K562 (cell line): ENCODE measurements around the gene DPH5. TPM values are rescaled to one million over a fixed set of nuclear protein-coding genes. Genes with fewer than 3 reads are reported as not detected.
A peak's percentile ranks its signal among the peaks of the same experiment; 100 is the strongest.

Experiments
- ATAC-seq: fragments of 200-7000 bp; cut with Tn5 transposase; 3 replicates; pipeline ENCODE4 v1.9.1; 2020; ENCODE audit warnings: moderate library complexity
- BruUV-seq: library from RNA; stranded (reverse); fragments of 400-500 nt; replicated peaks from 2 replicates; lab custom pipeline; 2021; lab: Mats Ljungman, UMichigan
- CTCF ChIA-PET: fragments of 300-600 bp; formaldehyde crosslinking; extraction: SDS; loops from one replicate; lab custom pipeline; 2021; ENCODE audit warnings: low intra/inter-chr PET ratio; lab: Yijun Ruan, JAX
- POLR2A ChIA-PET: fragments of 300-600, 350-650 bp; sonication (Branson Sonifier 250); formaldehyde crosslinking; extraction: SDS; loops from one replicate; lab custom pipeline; 2021; ENCODE audit warnings: antibody characterized with exemption, inconsistent platforms; lab: Yijun Ruan, JAX
- DNase-seq, 4 experiments: peaks; one replicate each; pipeline versions ENCODE4 v3.0.0 to v3.0.0-alpha.2; 2011 to 2018; ENCODE audit warnings: low spot score in 3 of 4, mixed read lengths in 3 of 4; ENCODE audit errors: extremely low read depth in 1 of 4
- FAIRE-seq: peaks from 2 replicates; lab custom pipeline; 2011; peaks lifted over from hg19 to GRCh38; lab: Jason Lieb, UNC
- H2AFZ ChIP-seq: 2 replicates; pipeline ENCODE4 v1.6.0; 2011; ENCODE audit warnings: low read depth, low read length, control low read depth, inconsistent platforms
- H3K27ac ChIP-seq: fragments of 200-600 bp; 3 replicates; pipeline ENCODE4 v1.8.0; 2011; ENCODE audit warnings: low read depth, mild to moderate bottlenecking, control low read depth, inconsistent platforms, low read length, moderate library complexity, mixed read lengths; ENCODE audit errors: extremely low read depth
- H3K27me3 ChIP-seq, 2 experiments: fragments of 300-600 bp in 1 of 2; 2 replicates in 1 of 2; 3 replicates in 1 of 2; pipeline versions ENCODE4 v1.6.0 to v1.8.0; 2011; ENCODE audit warnings: inconsistent platforms in 2 of 2, low read length in 2 of 2, mild to moderate bottlenecking in 1 of 2, mixed read lengths in 1 of 2, moderate library complexity in 1 of 2; ENCODE audit not compliant: control insufficient read depth in 2 of 2, insufficient read depth in 2 of 2
- H3K36me3 ChIP-seq: fragments of 300-600 bp; 3 replicates; pipeline ENCODE4 v1.8.0; 2011; ENCODE audit warnings: mild to moderate bottlenecking, low read length, inconsistent platforms; ENCODE audit not compliant: control insufficient read depth, insufficient read depth
- H3K4me1 ChIP-seq, 2 experiments: fragments of 200-600 bp in 1 of 2; replicated peaks in 1 of 2; 2 replicates in 1 of 2; 3 replicates in 1 of 2; pipeline versions ENCODE4 v1.5.1 to v1.8.0; 2011; ENCODE audit warnings: inconsistent platforms in 2 of 2, low read length in 2 of 2, mild to moderate bottlenecking in 1 of 2, mixed read lengths in 1 of 2, moderate library complexity in 1 of 2; ENCODE audit not compliant: control insufficient read depth in 2 of 2, insufficient read depth in 2 of 2
- H3K4me2 ChIP-seq: 2 replicates; pipeline ENCODE4 v1.6.1; 2011; ENCODE audit warnings: low read length, control low read depth, inconsistent platforms, mixed read lengths; ENCODE audit not compliant: insufficient read depth
- H3K4me3 ChIP-seq: fragments of 200-600 bp; sonication (generic), shearing (Covaris generic); 2 replicates; pipeline ENCODE4 v1.5.1; 2016; ENCODE audit warnings: control low read depth, inconsistent platforms
- H3K79me2 ChIP-seq: fragments of 200-600 bp; 3 replicates; pipeline ENCODE4 v1.8.0; 2011; ENCODE audit warnings: low read length, inconsistent platforms; ENCODE audit not compliant: control insufficient read depth, insufficient read depth
- H3K9ac ChIP-seq, 2 experiments: 2 replicates each; pipeline versions ENCODE4 v1.6.0 to v1.6.1; 2011; ENCODE audit warnings: low read depth in 2 of 2, low read length in 2 of 2, control low read depth in 1 of 2, inconsistent platforms in 1 of 2, mild to moderate bottlenecking in 1 of 2, mixed read lengths in 1 of 2; ENCODE audit not compliant: insufficient read depth in 1 of 2
- H3K9me1 ChIP-seq: one replicate; pipeline ENCODE4 v1.6.0; 2011; ENCODE audit warnings: inconsistent platforms, mild to moderate bottlenecking, low read length, moderate library complexity; ENCODE audit not compliant: control insufficient read depth, insufficient read depth
- H3K9me3 ChIP-seq: replicated peaks from 2 replicates; pipeline ENCODE4 v1.5.1; 2011; ENCODE audit warnings: low read depth, low read length, inconsistent platforms; ENCODE audit not compliant: control insufficient read depth, insufficient read depth
- H4K20me1 ChIP-seq: replicated peaks from 2 replicates; pipeline ENCODE4 v1.6.1; 2011; ENCODE audit warnings: low read length, inconsistent platforms, mixed read lengths; ENCODE audit not compliant: control insufficient read depth, insufficient read depth
- BCL6 ChIP-seq: fragments of 250-450 bp; sonication (Bioruptor Pico); IDR thresholded peaks from 2 replicates; pipeline ENCODE4 v1.4.0; 2020
- BRCA1 ChIP-seq, 2 experiments: fragments of 450-650 bp in 1 of 2; sonication (generic) in 1 of 2; formaldehyde crosslinking in 1 of 2; IDR thresholded peaks; 2 replicates each; pipeline versions ENCODE4 v1.5.0 to v1.6.1; 2017 to 2020; ENCODE audit warnings: mild to moderate bottlenecking in 1 of 2, missing genetic modification reagents in 1 of 2
- CBX3 ChIP-seq, 2 experiments: IDR thresholded peaks; 1 replicate in 1 of 2; 2 replicates in 1 of 2; pipeline ENCODE4 v1.6.1; 2012; ENCODE audit warnings: inconsistent platforms in 2 of 2, low read length in 2 of 2, borderline replicate concordance in 1 of 2, control low read depth in 1 of 2
- FOS ChIP-seq: IDR thresholded peaks from 3 replicates; pipeline ENCODE4 v1.6.1; 2011; ENCODE audit not compliant: insufficient read length; ENCODE audit errors: extremely low read depth
- HDAC1 ChIP-seq, 2 experiments: fragments of 450-650 bp; IDR thresholded peaks; 2 replicates each; pipeline ENCODE4 v1.6.1; 2016 to 2017; ENCODE audit warnings: inconsistent platforms in 1 of 2, mild to moderate bottlenecking in 1 of 2, moderate library complexity in 1 of 2
- ILF3 ChIP-seq: fragments of 450-650 bp; IDR thresholded peaks from 2 replicates; pipeline ENCODE4 v1.6.1; 2018; ENCODE audit warnings: antibody characterized with exemption, mild to moderate bottlenecking, moderate library complexity, borderline replicate concordance
- MYBL2 ChIP-seq, 2 experiments: fragments of 450-650 bp in 1 of 2; sonication (generic) in 1 of 2; formaldehyde crosslinking in 1 of 2; IDR thresholded peaks; 2 replicates each; pipeline versions ENCODE4 v1.6.1 to v1.8.1; 2017 to 2022; ENCODE audit warnings: borderline replicate concordance in 1 of 2, inconsistent platforms in 1 of 2, low read depth in 1 of 2, mild to moderate bottlenecking in 1 of 2, missing genetic modification reagents in 1 of 2, moderate library complexity in 1 of 2
- NCOA2 ChIP-seq, 2 experiments: fragments of 450-650 bp; IDR thresholded peaks; 2 replicates each; pipeline ENCODE4 v1.6.1; 2018; ENCODE audit warnings: mild to moderate bottlenecking in 2 of 2, moderate library complexity in 1 of 2; ENCODE audit not compliant: partially characterized antibody in 2 of 2
- POU5F1 ChIP-seq: fragments of 150-350 bp; IDR thresholded peaks from 2 replicates; pipeline ENCODE4 v1.6.1; 2014; ENCODE audit warnings: borderline replicate concordance, low read length, low read depth, mild to moderate bottlenecking; ENCODE audit not compliant: partially characterized antibody
- SMAD3 ChIP-seq: fragments of 450-650 bp; formaldehyde crosslinking; conservative IDR thresholded peaks from 2 replicates; pipeline ENCODE4 v1.4.0; 2020; ENCODE audit warnings: mild to moderate bottlenecking
- SRSF1 ChIP-seq: fragments of 200-400 bp; formaldehyde crosslinking; IDR thresholded peaks from 2 replicates; pipeline ENCODE4 v1.6.1; 2017; ENCODE audit warnings: mild to moderate bottlenecking, low read depth, low read length, moderate library complexity
- TAF7 ChIP-seq: fragments of 450-650 bp; IDR thresholded peaks from 2 replicates; pipeline ENCODE4 v1.6.1; 2016; ENCODE audit warnings: missing genetic modification characterization, missing compliant biosample characterization
- THRAP3 ChIP-seq: fragments of 450-650 bp; IDR thresholded peaks from 2 replicates; pipeline ENCODE4 v1.6.1; 2016; ENCODE audit warnings: mild to moderate bottlenecking, inconsistent platforms, borderline replicate concordance
- ZNF347 ChIP-seq: fragments of 450-650 bp; formaldehyde crosslinking; IDR thresholded peaks from 2 replicates; pipeline ENCODE4 v1.4.0; 2020; ENCODE audit warnings: low read depth, mild to moderate bottlenecking, moderate library complexity
- WGBS: fragments of 100-300 bp; shearing (Covaris generic); methylation state at CpG from one replicate; pipeline ENCODE4 v1.1.6; 2016; ENCODE audit warnings: low coverage, mixed read lengths; ENCODE audit not compliant: insufficient coverage; ENCODE audit errors: missing lambda C conversion rate; 5-methylcytosine and 5-hydroxymethylcytosine counted together
- in situ Hi-C: fragments of 300-500 bp; cut with MboI; formaldehyde crosslinking; loops from 4 replicates; pipeline ENCODE4 v1.15.0; 2018; ENCODE audit warnings: inconsistent platforms, mixed read lengths
- intact Hi-C: fragments of 100-400 bp; cut with micrococcal nuclease; formaldehyde crosslinking; loops from 2 replicates; pipeline ENCODE4 v1.14.2; 2022
- polyA plus RNA-seq, 8 experiments: library from polyadenylated mRNA; depleted of rRNA in 4 of 8; stranded (reverse) in 5 of 8; unstranded in 3 of 8; fragments of >200 nt; fragmentation: Nextera tagmentation in 2 of 8; fragmentation: Illumina TruSeq in 1 of 8; extraction: Ambion mirVana in 2 of 8; extraction: Trizol in 1 of 8; gene quantifications; 2 replicates each; pipeline versions ENCODE4 v1.2.1 to v1.2.3, GENCODE V29; 2011 to 2014; ENCODE audit warnings: inconsistent platforms in 1 of 8, missing spikeins in 1 of 8
- total RNA-seq, 7 experiments: library from RNA; depleted of rRNA in 6 of 7; stranded (reverse); fragments of >200 nt in 6 of 7; fragmentation: Illumina TruSeq in 2 of 7; extraction: Trizol in 2 of 7; gene quantifications; 2 replicates each; pipeline versions ENCODE4 v1.2.1 to v1.2.3, GENCODE V29; 2011 to 2021; ENCODE audit warnings: low replicate concordance in 1 of 7

Gene DPH5
- total and polyA plus RNA-seq, 9 of the 15 experiments (the other 6 are each of a cell fraction or from before 2014, with no cell fraction given) = 37.6 to 159 (median 89.7) TPM

DNA sequence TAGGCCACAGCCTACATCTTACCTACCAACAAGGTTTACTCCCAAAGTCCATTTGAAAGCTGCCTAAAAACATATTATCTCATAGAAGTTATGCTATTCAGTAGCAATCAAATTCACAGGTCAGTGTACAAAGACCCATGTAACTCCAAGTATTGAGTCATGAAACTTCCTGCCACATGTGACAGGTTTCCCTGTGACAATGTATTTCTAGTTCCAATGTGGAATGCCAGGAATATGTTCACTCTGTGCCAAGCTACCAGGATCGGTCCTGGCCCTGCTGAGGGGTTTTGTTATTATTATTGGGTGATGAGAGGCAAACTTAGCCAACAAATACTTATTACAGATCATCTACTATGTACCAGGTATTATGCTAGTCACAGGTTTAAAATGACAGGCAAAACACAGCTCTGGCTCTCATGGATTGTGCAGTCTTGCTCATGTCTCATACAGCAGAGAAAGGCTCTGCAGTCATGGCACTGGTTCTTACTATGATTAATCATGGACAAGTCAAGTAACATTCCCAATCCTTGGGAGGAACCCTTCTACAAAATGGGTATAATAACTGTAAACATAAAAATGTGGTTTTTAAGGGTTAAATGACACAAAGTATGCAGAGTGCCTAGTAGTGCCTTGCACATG lies 22.5 kb downstream of the DPH5 start:
- DNase-seq = no peak
- H3K27ac ChIP-seq = peak overlapping the region; percentile 29; the same call in 2 of the 3 replicates

More for the DNA sequence above, 22.5 kb downstream of the DPH5 start:
- H3K79me2 ChIP-seq = no peaks in the 10 kb centered on the region
- H3K27me3 ChIP-seq = no peaks in the 10 kb centered on the region
- no TSS peak for BruUV-seq
- peaks cover 5 to 20% of the 10 kb centered on the region in 2 experiments; a peak in 4 of 5 replicates for H3K4me1 ChIP-seq
- in situ Hi-C loops (no loop called here), intact Hi-C loops (no loop called here)
- H2AFZ ChIP-seq = no peak overlapping the region
- 94% methylated on average over 1 of the region's 1 CpG for WGBS
- no peak overlapping the region for H3K9ac ChIP-seq
- POLR2A ChIA-PET = no interaction called here
- H3K4me2 ChIP-seq = no peak overlapping the region
- H3K9me3 ChIP-seq = no peaks in the 10 kb centered on the region
- no peaks in the 10 kb centered on the region for H3K9me1 ChIP-seq
- no peak overlapping the region for H3K4me3 ChIP-seq
- no peak; the same call in 2 of the 3 replicates for ATAC-seq
- H3K36me3 ChIP-seq = peaks cover 72% of the 10 kb centered on the region
- no peak for FAIRE-seq
- H4K20me1 ChIP-seq = no peaks in the 10 kb centered on the region
- CTCF ChIA-PET = no interaction called here
- TF ChIP-seq NCOA2 (IDR thresholded peaks at IDR 0.05; ENCODE audit: partially characterized antibody in 2 of 2) = no peak
- TF ChIP-seq TAF7 (tag) = no peak
- TF ChIP-seq POU5F1 = no peak
- no peak for TF ChIP-seq CBX3 (IDR thresholded peaks at IDR 0.05; ENCODE audit: borderline replicate concordance in 1 of 2, low read length in 2 of 2)
- no peak for TF ChIP-seq ZNF347 (CRISPR knock-in tag)
- TF ChIP-seq ILF3 = no peak
- no peak for TF ChIP-seq FOS
- no peak for TF ChIP-seq SRSF1
- TF ChIP-seq MYBL2 (IDR thresholded peaks at IDR 0.05; ENCODE audit: low read depth) = no peak
- no peak for TF ChIP-seq MYBL2 (CRISPR knock-in tag; IDR thresholded peaks at IDR 0.05; ENCODE audit: borderline replicate concordance)
- TF ChIP-seq SMAD3 (CRISPR knock-in tag) = no peak
- no peak for TF ChIP-seq BRCA1 (IDR thresholded peaks at IDR 0.05)
- no peak for TF ChIP-seq BRCA1 (CRISPR knock-in tag; IDR thresholded peaks at IDR 0.05)
- no peak for TF ChIP-seq HDAC1 (IDR thresholded peaks at IDR 0.05)
- TF ChIP-seq BCL6 (CRISPR knock-in tag) = no peak
- TF ChIP-seq THRAP3 = no peak
